GM21825 (cell line): ENCODE data around the gene TEX264.

Experiments
- ATAC-seq: cut with Tn5 transposase; IDR thresholded peaks from one replicate; pipeline ENCODE4 v1.9.1; 2021; ENCODE audit warnings: mild to moderate bottlenecking, moderate library complexity; ENCODE audit not compliant: unreplicated experiment

TEX264 gene

DNA sequence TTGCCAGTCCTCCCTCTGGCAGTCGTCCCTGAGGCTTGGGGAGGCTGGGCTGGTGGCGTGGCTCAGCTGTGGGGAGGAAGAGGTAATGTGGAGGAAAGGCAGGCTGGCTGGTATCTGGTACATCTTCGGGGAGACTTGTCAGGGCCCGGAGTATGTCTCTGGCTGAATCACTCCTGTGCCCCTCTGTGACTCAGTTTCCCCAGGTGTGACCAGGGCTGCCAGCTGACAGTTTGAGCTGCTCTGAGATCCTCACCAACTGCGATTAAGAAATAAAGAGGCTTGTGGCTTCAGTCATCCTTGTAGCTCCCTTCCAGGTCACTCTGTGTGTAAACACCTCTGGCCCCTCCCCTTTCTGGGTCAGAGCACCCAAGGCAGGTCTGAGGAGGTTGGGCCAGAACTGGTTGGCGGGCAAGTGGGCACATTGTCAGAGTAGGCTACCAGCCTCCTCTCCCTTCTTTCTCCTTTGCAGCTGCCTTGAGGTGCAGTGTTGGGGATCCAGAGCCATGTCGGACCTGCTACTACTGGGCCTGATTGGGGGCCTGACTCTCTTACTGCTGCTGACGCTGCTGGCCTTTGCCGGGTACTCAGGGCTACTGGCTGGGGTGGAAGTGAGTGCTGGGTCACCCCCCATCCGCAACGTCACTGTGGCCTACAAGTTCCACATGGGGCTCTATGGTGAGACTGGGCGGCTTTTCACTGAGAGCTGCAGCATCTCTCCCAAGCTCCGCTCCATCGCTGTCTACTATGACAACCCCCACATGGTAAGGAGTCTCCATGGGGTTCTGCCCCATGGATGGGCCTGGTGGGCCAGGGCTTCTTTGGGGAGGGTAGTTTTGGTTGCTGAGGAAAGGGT, 3.0 kb downstream of the TEX264 start:
- ATAC-seq: no peak

DNA sequence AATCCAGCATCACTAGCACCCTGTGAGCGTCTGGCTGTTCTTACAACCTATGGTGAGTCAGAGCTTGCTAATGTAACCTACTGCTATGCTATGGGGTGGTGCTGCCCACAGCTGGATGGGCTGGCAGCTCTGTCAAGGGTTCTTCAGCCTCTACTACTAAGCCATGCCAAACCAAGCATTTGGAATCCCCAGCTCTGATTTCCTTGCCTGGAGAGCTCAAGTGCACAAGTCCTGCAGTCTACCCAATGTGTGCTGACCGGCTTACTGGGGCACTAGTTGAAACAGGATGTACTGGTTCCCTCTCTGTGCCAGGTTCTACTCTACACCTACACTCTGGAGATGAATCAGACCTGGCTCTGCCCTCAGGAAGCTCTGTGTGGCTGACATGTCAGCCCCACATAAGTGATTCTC, 4.2 kb downstream of the TEX264 start:
- no peak for ATAC-seq

DNA sequence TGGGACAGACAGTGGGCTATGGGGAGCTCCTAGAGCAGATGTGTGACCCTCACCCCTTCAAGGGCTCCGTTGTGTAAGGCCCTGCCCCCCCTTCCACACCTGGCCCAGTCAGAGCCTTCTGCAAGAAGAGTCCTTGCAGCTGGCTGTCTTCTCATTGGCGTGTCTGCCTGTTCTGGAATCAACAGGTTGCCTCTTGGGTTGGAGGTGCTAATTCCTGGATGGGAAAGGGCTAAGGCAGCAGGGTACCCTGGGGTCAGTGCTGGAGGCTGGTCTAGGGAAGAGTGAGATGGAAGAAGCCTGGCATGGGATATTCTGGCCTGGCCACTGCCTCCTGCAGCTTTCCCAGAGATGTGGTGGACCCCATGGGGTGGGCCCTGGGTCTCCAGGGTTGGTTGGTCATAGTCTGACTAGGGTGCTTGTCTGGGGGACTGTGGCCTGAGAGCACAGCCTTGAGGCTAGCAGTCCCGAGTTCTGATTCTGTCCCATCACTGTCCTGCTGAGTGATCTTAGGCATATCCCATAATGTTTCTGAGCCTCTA, 5.1 kb downstream of the TEX264 start:
- no peak for ATAC-seq

DNA sequence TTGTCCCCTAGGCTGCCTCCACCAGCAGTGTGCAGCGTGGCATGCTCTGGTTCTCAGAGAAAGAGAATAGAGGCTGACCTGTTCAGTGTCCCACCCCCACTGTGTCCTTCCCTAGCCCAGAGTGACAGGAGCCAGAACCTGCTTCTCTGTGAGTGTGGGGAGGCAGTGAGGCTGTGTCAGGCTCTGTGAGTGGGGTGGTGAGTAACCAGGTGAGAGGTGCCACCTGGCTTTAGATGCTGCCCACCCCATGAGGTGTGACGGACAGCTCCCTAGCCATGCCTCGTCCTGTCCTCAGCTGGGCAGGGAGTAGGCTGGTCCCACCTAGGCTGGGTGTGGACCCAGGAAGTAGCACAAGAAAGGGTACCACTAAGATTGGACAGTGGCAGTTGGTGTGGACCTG, 6.3 kb downstream of the TEX264 start:
- ATAC-seq: no peak

DNA sequence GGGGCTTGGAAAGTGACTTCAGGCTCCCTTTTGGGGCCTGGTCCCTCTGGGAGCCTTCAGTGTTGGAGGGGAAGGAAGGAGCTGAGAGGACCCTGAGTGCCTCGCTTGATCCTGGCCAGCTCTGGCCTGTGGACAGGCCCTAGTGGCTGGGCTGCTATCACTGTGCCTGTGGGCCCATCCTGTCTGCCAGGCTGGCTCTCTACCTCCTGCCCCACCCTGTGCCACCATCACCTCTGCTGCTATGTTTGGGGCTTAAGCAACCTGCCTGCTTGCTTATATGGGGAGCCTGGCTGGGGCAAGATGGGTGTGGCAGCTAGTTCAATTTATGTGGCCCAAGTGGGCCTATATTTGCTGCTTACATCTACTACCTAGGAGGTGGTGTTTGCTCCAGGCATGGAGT, 7.1 kb downstream of the TEX264 start:
- ATAC-seq: no peak

DNA sequence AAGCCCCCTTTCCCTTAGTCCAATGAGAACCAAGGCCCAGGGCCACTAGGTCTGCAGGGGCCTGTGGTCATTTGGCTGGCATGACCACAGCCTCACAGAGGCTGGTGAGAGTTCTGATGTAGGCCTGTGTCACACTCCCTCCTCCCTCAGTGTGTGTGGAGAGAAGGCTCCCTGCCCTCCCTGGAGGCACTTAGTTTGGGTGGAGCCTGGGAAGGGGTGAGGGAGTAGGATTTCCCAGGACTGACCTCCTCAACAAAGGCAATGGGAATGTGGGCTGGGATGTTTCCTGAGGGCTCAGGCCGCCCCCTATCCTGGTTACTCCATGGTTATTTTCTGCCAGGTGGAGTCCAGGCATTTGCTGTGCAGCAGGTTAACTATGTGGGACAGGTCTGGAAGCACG, 7.6 kb downstream of the TEX264 start:
- no peak for ATAC-seq

DNA sequence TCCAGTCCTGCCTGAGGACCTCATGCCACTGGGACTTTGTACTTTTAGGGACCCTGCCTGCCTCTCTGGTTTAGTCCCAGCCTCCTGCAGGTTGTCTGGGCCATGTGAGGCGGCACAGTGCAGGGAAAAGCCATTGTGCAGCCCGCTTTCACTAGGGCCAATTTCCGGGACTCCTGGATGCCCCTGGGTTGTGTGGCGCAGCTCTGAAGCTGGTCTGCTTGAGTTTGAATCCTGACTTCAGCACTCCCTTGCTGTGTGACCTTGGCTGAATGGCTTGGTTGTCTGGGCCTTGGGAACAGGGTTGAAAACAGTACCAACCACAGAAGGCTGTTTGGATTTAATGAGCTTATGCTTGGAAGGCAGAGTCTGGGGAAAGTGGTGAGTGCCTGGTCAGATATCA, 8.3 kb downstream of the TEX264 start:
- no peak for ATAC-seq

DNA sequence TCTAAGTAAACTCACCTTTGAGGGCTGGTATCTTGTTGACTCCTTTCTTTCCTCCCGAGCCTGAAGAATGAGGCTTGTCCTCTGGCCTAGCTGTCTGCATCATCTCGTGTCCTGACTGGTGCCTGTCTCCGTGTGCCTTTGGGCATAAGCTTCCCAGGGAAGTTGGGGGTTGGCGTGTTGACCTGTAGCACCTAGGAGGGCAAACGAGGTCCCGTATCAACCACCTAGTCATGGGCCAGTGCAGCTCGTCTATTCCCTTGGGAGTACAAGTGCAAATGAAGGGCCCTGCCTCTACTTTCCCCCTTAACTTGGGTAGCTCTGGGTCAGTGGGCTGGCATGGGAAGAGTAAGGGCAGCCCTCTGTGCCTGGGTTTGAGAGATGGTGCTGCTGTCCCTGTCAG, 8.7 kb downstream of the TEX264 start:
- no peak for ATAC-seq

DNA sequence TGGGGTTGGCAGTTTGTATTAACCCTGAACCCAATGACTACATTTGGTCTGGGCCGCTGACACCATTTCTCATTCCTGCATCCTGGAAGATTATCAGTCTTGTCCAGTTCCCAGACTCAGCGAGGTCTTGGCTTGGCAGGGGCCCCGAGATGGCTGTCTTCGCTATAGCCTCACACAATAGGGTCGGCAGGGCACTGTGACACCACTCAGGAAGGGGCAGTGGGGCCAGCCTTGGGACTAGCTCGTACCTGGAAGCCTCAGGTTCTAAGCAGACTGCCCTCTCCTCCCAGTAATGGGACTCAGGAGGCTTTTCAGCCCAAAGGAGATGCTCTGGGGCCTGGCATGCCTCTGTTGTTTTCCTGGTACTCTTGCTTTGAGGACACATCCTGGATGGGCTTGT, 9.1 kb downstream of the TEX264 start:
- ATAC-seq: no peak

DNA sequence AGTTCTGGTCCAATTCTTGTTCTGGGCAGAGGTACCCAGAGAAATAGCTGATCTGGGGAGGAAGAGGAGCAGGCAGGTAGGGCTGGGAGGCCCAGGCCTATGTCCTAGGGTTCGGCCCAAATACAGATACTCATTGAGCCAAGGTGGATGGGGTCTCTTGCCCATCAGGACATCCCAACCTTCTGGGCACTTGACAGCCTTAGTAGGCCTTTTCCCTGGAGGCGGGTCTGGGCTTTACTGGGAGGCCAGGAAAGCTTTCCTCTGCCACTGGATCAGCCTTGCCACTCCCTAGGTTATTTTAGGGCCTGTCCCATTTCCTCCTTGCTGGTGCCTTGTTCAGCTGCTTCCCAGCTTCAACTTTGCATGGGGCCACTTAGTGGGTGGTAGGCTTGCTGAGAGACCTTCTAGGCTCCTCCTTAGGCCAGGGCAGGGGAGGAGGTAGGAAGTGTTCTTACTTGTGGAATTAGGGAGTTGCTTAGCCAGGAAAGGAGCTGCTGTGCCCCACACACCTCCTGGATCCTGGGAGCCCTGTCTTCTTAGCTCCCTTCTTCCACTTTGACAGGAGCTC, 9.7 kb downstream of the TEX264 start:
- no peak for ATAC-seq

DNA sequence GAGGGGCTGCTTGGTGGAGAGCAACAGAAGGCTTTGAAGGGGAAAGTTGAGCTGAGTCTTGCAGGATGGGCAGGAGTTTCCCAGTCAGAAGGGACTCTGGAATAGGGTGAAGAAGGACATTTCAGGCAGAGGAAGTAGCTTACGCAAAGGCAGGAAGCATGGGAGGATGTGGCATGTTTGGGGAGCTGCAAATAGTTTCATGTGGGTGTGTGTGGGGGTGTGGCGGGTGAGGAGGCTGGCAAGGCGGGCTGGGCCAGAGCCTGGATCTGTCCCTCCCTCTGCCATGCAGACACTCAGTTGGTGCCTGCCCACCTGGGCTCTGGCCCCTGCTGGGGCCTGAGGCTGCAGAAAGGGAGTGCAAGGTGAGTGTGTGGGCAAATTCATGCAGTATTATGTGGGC, 10.4 kb downstream of the TEX264 start:
- no peak for ATAC-seq

DNA sequence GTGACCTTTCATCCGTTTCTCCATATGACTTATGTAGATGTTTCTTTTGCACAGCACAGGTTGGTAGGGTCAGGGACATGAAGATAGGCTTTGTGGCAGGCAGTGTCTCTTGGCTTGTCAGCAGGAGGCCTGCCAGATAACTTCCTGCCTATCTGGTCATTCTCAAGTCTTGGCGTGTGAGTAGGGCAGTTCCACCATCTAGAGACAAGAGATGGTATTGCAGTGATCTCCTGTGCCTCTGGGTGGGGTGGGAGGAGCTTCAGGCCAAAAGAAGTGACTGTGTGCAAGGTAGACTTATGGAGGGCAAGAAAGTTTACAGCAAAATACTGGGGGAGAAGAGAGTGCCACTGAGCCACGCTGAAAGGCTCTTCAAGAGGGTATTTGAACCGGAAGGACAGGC, 11.0 kb downstream of the TEX264 start:
- peak; percentile 66 for ATAC-seq

DNA sequence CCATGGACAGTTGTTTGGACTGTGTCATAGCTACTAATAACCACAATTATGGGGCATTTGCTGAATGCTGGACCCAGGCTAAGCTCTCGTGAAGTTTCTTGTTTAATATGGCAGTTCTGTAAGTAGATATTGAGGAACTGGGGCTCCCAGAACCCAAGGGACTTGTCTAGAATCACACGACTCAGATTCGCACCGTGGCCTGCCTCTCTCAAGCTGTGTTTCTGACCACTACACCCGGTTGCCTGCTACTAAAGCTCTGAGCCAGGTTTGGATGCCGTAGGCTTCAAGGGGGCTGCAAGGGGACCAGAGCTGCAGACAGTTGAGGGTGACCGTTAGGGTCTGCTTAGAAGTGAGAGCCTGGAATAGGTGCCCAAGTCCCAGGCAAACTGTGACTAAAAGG, 11.5 kb downstream of the TEX264 start:
- ATAC-seq: no peak

DNA sequence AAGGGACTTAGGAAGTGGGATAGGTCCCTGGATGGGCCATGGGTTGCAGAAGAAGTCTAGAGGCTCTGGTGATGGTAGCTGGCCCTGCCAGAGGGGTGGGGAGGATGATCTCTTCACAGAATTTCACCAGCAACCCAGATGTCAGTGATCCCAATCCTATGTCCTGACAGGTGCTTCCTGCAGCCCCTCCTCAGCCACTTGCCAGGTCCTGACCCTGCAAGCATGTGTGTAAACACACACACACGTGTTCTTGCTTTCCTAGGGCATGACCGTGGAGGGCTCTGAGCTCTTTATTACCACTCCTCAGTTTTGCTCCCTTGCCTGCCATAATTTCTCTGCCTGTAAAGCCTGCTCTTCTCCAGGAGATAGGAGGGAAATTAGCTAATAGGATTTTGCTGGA, 12.5 kb downstream of the TEX264 start:
- no peak for ATAC-seq

DNA sequence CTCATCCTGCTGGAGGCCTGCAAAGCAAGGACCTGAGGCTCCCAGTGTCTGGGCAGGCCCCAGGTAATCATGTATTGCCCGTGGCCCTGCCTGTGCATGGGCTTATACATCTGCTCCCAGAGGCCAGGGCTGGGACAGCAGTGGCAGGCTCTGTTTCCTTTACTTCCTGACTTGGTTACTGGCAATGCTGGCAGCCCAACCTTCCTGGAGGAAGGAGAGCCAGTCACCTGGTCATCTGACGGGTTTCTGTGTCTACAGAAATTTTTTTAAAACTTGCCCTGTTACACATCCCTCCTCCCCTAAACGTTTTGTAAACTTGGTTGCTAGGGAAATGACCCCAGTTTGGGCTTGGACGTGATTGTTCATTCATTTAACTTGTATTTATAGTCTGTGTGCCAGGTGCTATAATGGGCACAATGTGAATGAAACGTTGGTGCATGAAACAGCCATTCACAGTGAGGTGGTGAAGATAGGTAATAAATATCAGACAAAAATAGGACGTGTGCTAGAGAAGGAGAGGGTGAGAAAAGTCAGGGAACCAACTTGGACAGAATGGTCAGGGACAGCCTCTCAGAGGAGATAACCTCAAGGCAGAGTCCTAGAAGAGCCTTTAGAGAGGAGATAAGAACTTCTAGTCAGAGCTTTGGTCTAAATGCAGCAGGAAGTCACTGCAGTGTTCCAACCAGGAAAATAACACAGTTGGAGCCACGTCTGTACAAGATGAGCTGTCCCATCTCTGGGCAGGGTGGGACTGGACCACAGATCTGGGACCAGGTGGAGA, 14.1 kb downstream of the TEX264 start:
- no peak for ATAC-seq

DNA sequence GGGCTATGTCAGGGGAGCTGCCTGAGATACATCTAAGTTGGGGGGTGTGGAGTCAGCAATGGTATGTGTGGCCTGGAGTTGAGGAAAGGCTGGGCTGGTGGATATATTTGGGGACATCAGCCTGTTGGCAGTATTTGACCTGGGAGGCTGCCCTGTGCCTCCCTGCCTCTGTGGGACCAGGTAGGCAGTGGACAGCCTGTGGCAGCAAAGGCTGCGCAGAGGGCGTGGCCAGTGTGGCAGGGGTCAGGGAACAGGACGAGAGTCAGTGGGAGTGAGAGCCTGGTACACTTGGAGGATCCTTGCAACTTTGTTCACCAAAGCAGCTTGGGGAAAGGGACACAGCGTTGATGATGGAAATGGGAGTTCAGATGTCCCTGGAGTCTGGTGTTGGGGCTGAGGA, 15.0 kb downstream of the TEX264 start:
- ATAC-seq: no peak

DNA sequence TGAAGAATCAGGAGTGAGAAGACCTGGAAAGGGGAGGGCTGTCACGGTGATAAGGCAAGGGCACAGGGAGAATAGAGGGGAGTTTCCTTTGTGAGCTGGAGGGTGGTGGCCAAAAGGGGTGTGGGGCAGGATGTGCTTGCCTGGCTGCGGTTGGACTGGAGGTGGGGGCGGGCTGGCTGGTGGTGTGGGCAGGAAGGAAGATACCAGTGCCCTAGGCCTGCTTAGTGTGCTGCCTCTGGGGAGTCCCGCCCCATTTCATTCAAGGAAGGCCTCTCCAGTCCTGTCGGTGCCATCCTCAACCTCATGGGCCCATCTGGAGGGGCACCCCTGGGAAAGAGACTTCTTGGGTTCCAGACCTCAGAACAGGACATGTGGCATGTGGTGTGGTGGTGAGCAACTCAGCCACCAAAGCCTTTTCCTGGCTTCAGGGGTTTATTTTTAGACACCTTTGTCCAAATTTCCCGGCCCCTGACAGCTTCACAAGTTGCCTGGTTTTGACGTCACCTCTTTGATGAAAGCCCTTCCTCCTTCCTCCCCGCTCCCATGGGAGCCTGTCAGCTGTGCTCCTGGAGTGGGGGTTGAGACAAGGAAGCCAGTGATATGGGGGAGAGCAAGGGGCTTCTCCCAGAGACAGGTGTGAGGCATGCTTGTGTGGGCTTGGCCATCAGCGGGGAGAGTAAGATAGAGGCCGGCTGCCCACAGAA, 15.6 kb downstream of the TEX264 start:
- ATAC-seq: peak; percentile 68

DNA sequence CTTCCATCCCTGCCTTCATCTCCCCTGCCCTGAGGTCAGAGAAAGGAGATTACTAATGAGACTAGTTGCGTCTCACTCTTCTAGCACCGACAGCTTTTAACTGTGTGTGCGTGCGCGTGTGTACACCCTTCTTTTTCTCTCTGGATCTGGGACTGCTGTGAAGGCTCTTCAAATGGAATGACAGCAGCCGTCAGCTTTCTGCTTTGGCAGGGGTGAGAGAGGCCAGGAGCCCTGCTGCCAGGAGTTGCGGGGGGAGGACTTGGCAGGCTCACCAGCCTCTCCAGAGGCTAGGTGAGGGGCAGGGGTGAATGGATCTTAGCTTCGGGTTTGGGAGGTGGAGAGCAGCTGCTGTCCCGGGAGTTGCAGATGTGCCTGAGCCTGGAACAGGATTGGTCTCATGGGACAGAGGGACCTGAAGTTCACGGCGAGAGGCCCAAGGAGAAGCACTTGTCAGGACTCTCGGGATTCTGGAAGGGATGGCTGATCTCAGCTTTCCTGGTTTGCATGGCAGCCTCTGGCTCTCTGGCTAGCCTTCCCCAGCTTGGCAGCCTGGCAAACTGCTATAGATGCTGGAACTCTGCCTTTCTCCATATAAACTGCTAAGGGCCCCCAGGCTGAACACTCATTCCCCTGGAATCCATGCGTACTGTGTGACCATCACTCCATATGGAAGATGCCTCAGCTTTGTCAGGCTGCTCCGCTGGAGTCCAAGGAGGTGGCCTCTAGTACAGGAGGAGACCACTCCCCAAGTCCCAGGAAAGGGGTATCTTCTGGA, 16.6 kb downstream of the TEX264 start:
- ATAC-seq: no peak

DNA sequence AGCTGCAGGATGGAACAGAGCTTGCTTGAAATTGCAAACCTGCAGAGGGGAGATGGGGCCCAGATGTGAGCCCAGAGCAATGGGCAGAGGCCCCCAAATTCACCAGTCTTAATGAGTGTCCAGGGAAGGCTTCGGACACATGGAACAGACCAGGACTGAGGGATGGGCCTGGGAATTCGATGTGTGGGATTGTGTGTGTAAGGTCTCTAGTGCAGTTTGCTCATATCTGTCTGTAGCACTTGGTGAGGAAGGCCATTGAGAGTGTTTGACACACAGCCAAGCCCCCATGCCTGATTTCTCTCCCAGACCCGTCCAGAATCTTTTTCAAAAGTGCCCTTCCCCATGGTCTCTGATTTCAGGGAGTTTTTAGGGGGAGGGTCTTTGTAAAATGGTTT, 17.2 kb downstream of the TEX264 start:
- no peak for ATAC-seq

DNA sequence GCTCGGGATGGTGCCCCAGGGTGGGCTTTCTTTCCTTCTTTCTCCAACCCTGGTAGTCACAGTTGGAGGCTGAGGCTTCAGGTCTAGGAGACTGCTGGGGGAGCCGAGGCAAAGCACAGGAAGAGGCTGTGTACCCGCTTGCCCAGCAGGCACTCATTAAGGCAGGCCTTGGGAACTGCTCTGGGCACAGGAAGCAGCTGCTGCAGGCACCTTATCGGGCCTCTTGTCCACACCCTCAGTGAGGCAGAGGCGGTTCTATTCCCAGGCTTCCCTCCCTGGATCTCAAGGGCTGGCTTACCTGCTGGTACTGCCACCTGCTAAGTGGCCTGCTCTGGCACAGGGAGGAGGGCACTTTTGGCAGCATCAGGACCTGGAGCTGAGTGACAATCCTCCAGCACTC, 20.0 kb downstream of the TEX264 start:
- no peak for ATAC-seq
